ENCODE data around the gene TIMM44.
"Not testable (repeated sequence)": the region's sequence is repeated elsewhere in the genome, so short reads cannot be mapped to it uniquely, and the experiment has no call there.

TIMM44 gene

DNA sequence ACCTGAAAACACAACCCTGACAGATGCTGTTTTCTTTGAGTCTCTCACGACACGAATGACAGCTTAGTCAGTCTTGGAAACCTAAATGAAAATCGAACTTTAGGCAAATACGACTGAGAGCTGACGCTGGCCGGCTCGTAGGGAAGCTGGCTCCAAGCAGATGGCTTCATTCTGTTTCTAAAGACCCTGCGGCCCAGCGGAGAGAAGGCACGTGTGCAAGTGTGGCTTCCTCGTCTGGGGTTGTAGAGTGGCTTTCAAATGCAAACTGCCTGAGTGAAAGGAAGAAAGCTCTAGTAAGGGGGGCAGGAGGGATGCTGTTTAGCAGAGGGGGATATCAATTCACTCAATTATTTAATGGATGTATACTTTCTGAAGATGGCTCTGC lies 26.1 kb upstream of the TIMM44 start:
- DNase-seq (ENCODE audit: insufficient read length, low spot score), result no peak
- FAIRE-seq, result no peak
- TF ChIP-seq POLR2AphosphoS5 (IDR thresholded peaks at IDR 0.05; ENCODE audit: low read depth, low read length) (no peak), SPI1 (IDR thresholded peaks at IDR 0.05; ENCODE audit: low read depth, low read length) (no peak), PAX5 (IDR thresholded peaks at IDR 0.05; ENCODE audit: insufficient read depth, low read length, severe bottlenecking) (no peak), TAF1 (IDR thresholded peaks at IDR 0.05; ENCODE audit: low read depth, low read length) (no peak), POU2F2 (IDR thresholded peaks at IDR 0.05; ENCODE audit: low read depth, low read length) (no peak), POLR2A (IDR thresholded peaks at IDR 0.05; ENCODE audit: low read depth, low read length) (no peak)

DNA sequence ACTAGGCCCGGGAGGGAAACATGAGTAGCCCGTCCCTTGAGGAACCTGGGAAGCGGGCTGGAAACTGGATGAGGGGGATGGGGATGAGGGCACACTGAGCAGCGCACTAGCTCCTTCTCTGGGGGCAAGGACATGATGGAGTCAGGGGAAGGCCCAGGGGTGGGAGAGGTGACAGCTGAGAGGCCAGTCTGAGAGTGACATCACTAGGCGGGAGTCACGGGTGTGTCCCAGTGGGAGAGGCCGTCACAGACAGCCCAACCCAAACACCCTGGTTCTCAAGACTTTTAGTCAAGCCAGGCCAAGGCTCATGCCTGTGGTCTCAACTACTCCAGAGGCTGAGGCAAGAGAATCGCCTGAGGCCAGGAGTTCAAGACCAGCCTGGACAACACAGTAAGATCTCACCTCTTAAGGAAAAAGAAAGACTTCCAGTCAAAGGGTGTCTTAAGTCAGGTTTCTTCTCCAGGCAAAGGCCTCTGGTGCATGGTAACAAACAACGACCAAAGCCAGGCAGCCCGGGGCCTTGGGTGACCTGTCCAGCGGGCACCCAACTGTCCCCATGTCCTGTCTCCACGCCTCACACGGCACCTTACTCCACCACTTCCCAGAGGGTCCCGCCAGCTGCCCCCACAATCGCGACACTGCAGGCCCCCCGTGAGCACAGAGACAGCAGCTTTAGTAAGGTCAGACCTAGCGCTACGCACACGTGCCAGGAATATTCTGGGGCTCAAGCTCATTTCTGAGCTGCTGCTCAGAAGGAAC lies 25.5 kb upstream of the TIMM44 start:
- no peak for FAIRE-seq
- no peak for DNase-seq (ENCODE audit: insufficient read length, low spot score)
- TF ChIP-seq POLR2A (IDR thresholded peaks at IDR 0.05; ENCODE audit: low read depth, low read length) (no peak), SPI1 (IDR thresholded peaks at IDR 0.05; ENCODE audit: low read depth, low read length) (no peak), POU2F2 (IDR thresholded peaks at IDR 0.05; ENCODE audit: low read depth, low read length) (no peak)

DNA sequence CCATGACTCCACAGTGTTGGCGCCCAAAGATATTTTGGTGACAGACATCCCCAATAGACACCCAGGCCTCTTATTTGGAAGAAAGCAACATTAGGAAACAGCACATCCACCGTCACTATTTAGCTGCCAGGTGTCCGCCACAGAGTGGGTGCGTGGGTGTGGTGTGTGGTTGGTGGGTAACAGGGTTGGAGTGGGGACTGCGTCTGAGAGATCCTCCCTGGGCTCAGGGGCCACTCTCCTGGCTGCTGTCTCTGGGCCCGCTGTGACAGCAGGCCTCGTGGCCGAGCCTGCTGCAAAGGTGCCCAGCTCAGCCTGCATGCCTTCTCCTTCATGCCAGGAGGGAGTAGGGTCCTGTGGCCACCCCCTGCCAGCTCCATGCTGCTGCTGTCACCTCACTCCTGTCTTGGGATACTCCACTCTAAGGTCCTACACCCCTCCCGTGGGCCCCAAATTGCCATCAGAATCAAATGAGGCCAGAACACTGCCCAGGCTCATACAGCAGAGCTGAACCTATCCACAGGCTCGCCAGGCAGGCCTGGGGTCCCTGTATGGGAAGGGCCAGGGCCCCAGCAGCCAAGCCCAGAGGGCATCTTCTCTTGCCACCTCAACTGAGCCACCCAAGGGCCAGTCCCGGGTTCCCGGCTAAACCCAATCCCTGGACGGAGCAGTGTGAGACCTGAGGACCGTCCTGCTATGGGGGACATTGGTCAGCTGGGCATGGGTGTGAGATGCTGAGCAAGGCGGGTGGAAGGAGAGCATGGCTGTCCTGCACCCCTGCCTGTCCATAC lies 24.7 kb upstream of the TIMM44 start:
- no peak for TF ChIP-seq TAF1 (IDR thresholded peaks at IDR 0.05; ENCODE audit: low read depth, low read length)
- DNase-seq (ENCODE audit: insufficient read length, low spot score) (no peak), FAIRE-seq (no peak)

DNA sequence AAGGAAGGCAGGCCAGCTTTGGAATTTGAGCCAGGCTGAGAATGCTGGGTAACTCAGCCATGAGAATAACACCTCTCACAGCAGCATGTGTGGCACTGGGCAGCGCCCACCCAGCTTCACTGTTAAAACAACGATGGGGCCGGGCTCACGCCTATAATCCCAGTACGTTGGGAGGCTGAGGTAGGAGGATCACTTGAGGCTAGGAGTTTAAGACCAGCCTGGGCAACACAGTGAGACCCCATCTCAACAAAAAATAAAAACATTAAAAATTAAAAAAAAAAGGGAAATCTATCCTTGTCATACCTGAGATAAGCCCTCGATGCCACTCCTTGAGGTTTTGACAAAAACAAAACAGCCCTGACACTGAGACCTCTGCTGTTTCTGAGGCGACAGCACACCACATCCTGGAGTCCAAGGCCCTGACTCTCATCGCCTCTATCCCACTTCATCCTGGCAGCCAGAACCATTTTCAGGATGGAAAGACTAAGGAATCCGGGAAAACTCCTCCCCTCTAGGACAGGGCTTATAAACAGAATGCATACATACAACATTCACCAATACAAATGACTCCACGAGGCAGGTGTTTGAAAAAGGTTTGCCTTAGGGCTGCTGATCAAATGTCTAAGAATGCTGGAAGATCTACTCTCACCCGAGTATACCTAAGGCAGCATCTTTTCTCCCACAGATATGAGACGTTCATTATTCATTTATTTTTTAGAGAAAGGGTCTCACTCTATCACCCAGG lies 22.6 kb upstream of the TIMM44 start:
- no peak for TF ChIP-seq POLR2AphosphoS5 (IDR thresholded peaks at IDR 0.05; ENCODE audit: low read depth, low read length)
- no peak for TF ChIP-seq TAF1 (IDR thresholded peaks at IDR 0.05; ENCODE audit: low read depth, low read length)
- TF ChIP-seq SPI1 (IDR thresholded peaks at IDR 0.05; ENCODE audit: low read depth, low read length), result no peak
- no peak for TF ChIP-seq POU2F2 (IDR thresholded peaks at IDR 0.05; ENCODE audit: low read depth, low read length)
- TF ChIP-seq POLR2A (IDR thresholded peaks at IDR 0.05; ENCODE audit: low read depth, low read length), result no peak
- TF ChIP-seq PAX5 (IDR thresholded peaks at IDR 0.05; ENCODE audit: insufficient read depth, low read length, severe bottlenecking), result no peak
- DNase-seq (ENCODE audit: insufficient read length, low spot score), result no peak
- FAIRE-seq, result no peak

DNA sequence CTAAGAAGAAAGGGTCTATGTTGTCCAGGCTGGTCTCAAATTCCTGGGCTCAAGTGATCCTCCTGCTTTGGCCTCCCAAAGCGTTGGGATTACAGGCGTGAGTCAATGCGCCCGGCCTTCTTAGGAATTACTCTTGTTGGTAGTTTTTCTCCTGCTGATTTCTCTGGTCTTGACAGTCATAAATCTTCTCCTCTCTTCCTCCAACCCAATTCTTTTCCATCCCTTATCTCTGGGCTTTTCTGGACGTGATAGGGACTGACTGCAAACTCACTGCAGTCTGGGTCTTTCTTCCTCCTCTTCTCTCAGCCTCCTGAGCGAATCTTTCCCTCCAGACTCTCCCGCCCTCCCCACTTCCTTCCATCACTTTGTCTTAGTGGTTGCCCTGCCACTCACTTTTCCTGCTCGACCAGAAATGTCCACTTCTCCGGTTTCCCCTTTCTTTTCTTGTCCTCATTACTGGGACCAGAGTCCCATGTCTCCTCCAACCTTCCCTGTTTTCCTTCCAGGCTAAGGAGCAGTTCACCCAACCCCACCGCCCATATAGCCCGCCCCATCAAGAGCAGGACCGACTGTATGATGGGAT lies 21.9 kb upstream of the TIMM44 start:
- TF ChIP-seq TAF1 (IDR thresholded peaks at IDR 0.05; ENCODE audit: low read depth, low read length) (no peak), PAX5 (IDR thresholded peaks at IDR 0.05; ENCODE audit: insufficient read depth, low read length, severe bottlenecking) (no peak), POLR2AphosphoS5 (IDR thresholded peaks at IDR 0.05; ENCODE audit: low read depth, low read length) (no peak), POU2F2 (IDR thresholded peaks at IDR 0.05; ENCODE audit: low read depth, low read length) (no peak), SPI1 (IDR thresholded peaks at IDR 0.05; ENCODE audit: low read depth, low read length) (no peak), POLR2A (IDR thresholded peaks at IDR 0.05; ENCODE audit: low read depth, low read length) (no peak)
- FAIRE-seq (no peak), DNase-seq (ENCODE audit: insufficient read length, low spot score) (no peak)

DNA sequence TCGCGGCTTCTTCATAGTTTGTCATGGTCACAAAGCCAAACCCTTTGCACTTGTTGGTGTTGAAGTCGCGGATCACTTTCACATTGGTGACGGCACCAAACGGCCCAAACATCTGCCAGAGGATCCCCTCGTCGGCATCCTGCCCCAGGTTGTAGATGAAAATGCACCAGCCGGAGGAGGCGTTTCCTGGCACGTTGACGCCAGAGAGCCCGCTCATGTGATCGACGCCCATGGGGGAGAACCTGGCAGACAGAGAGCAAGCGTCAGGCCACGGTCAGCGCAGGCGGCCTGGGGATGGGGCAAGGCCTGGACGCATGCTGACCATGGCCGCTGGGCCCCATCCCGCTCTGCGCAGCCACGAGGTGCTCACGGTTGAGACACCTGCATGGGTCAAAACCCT lies 20.1 kb upstream of the TIMM44 start:
- DNase-seq (ENCODE audit: insufficient read length, low spot score) (no peak), FAIRE-seq (no peak)
- TF ChIP-seq TAF1 (IDR thresholded peaks at IDR 0.05; ENCODE audit: low read depth, low read length), result no peak
- TF ChIP-seq PAX5 (IDR thresholded peaks at IDR 0.05; ENCODE audit: insufficient read depth, low read length, severe bottlenecking), result no peak
- TF ChIP-seq POLR2A (IDR thresholded peaks at IDR 0.05; ENCODE audit: low read depth, low read length), result no peak
- TF ChIP-seq SPI1 (IDR thresholded peaks at IDR 0.05; ENCODE audit: low read depth, low read length), result no peak
- no peak for TF ChIP-seq POU2F2 (IDR thresholded peaks at IDR 0.05; ENCODE audit: low read depth, low read length)
- TF ChIP-seq POLR2AphosphoS5 (IDR thresholded peaks at IDR 0.05; ENCODE audit: low read depth, low read length), result no peak

DNA sequence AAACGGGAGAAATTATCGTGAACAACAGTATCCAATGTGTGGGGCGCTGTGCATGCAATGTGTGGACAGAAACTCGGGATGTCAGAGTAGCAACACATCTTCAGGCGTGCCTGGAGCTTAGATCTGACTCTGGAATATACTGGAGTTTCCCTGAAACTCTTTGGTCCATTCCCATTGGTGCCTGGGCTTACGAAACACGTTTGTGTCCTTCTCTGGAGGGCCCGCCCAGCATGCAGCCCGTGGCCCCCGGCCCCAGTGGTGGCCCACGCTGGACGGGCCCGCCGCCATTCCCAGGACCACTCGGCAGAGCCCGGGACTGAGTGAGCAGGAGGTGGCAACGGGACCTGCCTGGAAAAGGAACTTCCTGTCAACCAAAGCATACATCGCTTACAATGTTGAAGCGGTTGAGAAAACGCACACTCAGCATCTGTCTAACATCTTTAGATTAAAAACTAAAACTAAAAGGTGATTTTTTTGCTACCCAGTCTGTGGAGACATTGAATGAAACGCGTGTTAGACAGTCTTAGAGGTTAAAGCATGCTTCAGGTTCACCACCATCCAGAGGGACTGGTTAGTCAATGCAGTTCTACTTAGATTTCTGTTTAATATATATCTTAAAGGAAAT lies 19.3 kb upstream of the TIMM44 start:
- DNase-seq (ENCODE audit: insufficient read length, low spot score) (no peak), FAIRE-seq (no peak)
- TF ChIP-seq TAF1 (IDR thresholded peaks at IDR 0.05; ENCODE audit: low read depth, low read length) (no peak), PAX5 (IDR thresholded peaks at IDR 0.05; ENCODE audit: insufficient read depth, low read length, severe bottlenecking) (no peak), POLR2AphosphoS5 (IDR thresholded peaks at IDR 0.05; ENCODE audit: low read depth, low read length) (no peak), POU2F2 (IDR thresholded peaks at IDR 0.05; ENCODE audit: low read depth, low read length) (no peak), SPI1 (IDR thresholded peaks at IDR 0.05; ENCODE audit: low read depth, low read length) (no peak), POLR2A (IDR thresholded peaks at IDR 0.05; ENCODE audit: low read depth, low read length) (no peak)

DNA sequence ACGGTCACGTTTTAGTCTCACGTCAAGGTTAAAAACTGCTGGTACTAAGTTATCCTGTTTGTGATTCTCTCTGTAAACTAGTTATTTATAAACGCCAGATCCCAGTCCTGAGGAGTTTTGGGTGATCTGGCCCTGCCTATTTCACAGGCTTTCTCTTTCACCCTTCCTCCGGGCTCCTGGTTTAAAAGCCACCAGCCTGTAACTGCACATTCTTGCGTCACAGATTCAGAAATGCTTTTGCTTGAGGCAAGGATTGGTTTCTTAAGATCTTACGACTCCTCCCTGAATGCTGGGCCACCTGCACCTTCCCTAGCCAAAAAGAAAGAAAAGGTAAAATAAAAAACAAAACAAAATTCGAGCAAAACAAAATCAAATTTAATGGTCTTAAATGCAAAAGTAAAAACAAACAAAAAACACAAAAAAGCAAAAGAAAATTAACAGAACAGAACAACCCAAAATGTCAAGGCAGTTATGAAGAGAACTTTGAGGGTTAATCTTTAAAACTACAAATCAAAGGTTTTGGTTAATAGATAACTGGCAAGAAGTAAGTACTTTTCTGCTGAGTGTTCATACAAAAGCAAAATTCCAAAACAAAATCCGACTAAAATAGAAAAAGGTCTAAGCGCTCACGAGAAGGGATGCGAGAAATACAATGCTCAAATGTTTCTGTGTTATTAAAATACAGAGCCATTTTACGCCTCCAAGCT lies 18.6 kb upstream of the TIMM44 start:
- FAIRE-seq, result no peak
- DNase-seq (ENCODE audit: insufficient read length, low spot score), result no peak
- TF ChIP-seq TAF1 (IDR thresholded peaks at IDR 0.05; ENCODE audit: low read depth, low read length) (no peak), POLR2AphosphoS5 (IDR thresholded peaks at IDR 0.05; ENCODE audit: low read depth, low read length) (no peak), POLR2A (IDR thresholded peaks at IDR 0.05; ENCODE audit: low read depth, low read length) (no peak), SPI1 (IDR thresholded peaks at IDR 0.05; ENCODE audit: low read depth, low read length) (no peak)

DNA sequence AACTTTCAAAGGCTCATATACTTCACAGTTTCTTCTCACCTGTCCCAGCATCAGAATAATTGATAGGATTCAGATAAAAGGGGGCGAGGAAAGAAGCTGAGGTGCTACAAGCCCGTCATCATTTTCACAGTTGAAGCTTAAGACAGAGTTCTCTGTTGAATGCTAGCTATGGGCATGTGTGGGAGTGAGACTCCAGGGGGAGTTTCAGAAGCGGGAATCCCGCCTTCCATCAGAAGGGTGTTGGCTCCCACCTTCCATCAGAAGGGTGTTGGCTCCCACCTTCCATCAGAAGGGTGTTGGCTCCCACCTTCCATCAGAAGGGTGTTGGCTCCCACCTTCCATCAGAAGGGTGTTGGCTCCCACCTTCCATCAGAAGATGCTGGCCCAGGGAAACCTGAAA lies 17.6 kb upstream of the TIMM44 start:
- DNase-seq (ENCODE audit: insufficient read length, low spot score); FAIRE-seq: not testable (repeated sequence)

Measured in GM12891 (cell line).